ENCODE results near the gene MUC22.

- TF ChIP-seq CTCF (IDR thresholded peaks at IDR 0.05 in 4 of 5, conservative IDR thresholded peaks at IDR 0.05 in 1 of 5) (no peak), POLR2A (IDR thresholded peaks at IDR 0.05) (peak in 1 of 2 donors; percentile 34)
Measured at GRCh38 chr6:30998785-30999184, 11.5 kb upstream of the MUC22 start.

Measured in gastrocnemius medialis (tissue), 4 donors.